Right atrium auricular region (tissue), 2 donors: ENCODE data around the gene MAN1C1. TPM values are rescaled to one million over a fixed set of nuclear protein-coding genes. Genes with fewer than 3 reads are reported as not detected.
A peak's percentile ranks its signal among the peaks of the same experiment; 100 is the strongest.

Source experiments
- DNase-seq: peaks from one replicate; pipeline ENCODE4 v3.0.0-alpha.2; 2019; ENCODE audit warnings: low spot score
- H3K27ac ChIP-seq, 2 donors: fragments of 200-600 bp; sonication (generic); 1 replicate in 1 of 2; 2 replicates in 1 of 2; pipeline ENCODE4 v1.5.1; 2016 to 2019
- H3K27me3 ChIP-seq, 2 donors: fragments of 200-600 bp; sonication (generic); one replicate each; pipeline versions ENCODE4 v1.5.1 to v1.6.0; 2017 to 2019
- H3K36me3 ChIP-seq: fragments of 200-600 bp; sonication (generic); one replicate; pipeline ENCODE4 v1.5.1; 2016
- H3K4me1 ChIP-seq, 2 donors: fragments of 200-600 bp; sonication (generic); one replicate each; pipeline versions ENCODE4 v1.5.1 to v1.6.0; 2017 to 2019
- H3K4me3 ChIP-seq, 2 donors: fragments of 200-600 bp; sonication (generic); 1 replicate in 1 of 2; 2 replicates in 1 of 2; pipeline ENCODE4 v1.5.1; 2017 to 2019; ENCODE audit warnings: mild to moderate bottlenecking in 1 of 2, moderate library complexity in 1 of 2
- H3K9me3 ChIP-seq, 2 donors: fragments of 200-600 bp; sonication (generic); one replicate each; pipeline ENCODE4 v1.5.1; 2019
- total RNA-seq, 2 donors: library from RNA; depleted of rRNA; stranded (reverse); fragments of >200 nt; gene quantifications; one replicate each; pipeline ENCODE4 v1.1.0, GENCODE V29; 2016
- TF ChIP-seq, protein P1 (sequence below), 2 donors: fragments of 200-600 bp; sonication (generic); IDR thresholded peaks; one replicate each; pipeline ENCODE4 v1.5.1; 2019; ENCODE audit warnings: antibody characterized with exemption in 2 of 2

Gene MAN1C1
- total RNA-seq, 2 donors from 2014 or later = 9.4 to 13.6 TPM

DNA sequence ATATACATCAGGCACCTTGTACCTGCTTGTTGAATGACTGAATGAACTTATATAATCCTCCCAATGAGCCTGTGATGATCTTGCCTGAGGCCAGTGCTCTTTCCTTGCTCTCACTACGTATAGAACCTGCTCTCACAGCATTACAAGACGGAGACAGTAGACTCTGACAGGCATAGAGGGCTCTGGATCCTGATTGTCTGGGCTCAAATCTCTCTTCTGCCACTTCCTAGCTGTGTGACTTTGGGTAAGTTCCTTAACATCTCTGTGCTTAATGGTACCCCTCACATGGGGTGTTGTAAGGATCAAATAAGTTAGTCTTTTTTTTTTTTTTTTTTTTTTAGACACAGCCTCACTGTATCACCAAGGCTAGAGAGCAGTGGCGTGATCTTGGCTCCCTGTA lies 4.2 kb upstream of the MAN1C1 start:
- H3K36me3 ChIP-seq = no peaks in the 10 kb centered on the region
- H3K4me1 ChIP-seq = peaks cover 0 to 23% of the 10 kb centered on the region in 2 donors
- no peak overlapping the region for H3K4me3 ChIP-seq
- no peak overlapping the region for H3K27ac ChIP-seq
- no peaks in the 10 kb centered on the region for H3K27me3 ChIP-seq
- H3K9me3 ChIP-seq = no peaks in the 10 kb centered on the region
- no peak for DNase-seq
- TF ChIP-seq, protein P1, sequence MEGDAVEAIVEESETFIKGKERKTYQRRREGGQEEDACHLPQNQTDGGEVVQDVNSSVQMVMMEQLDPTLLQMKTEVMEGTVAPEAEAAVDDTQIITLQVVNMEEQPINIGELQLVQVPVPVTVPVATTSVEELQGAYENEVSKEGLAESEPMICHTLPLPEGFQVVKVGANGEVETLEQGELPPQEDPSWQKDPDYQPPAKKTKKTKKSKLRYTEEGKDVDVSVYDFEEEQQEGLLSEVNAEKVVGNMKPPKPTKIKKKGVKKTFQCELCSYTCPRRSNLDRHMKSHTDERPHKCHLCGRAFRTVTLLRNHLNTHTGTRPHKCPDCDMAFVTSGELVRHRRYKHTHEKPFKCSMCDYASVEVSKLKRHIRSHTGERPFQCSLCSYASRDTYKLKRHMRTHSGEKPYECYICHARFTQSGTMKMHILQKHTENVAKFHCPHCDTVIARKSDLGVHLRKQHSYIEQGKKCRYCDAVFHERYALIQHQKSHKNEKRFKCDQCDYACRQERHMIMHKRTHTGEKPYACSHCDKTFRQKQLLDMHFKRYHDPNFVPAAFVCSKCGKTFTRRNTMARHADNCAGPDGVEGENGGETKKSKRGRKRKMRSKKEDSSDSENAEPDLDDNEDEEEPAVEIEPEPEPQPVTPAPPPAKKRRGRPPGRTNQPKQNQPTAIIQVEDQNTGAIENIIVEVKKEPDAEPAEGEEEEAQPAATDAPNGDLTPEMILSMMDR (IDR thresholded peaks at IDR 0.05) = no peak

DNA sequence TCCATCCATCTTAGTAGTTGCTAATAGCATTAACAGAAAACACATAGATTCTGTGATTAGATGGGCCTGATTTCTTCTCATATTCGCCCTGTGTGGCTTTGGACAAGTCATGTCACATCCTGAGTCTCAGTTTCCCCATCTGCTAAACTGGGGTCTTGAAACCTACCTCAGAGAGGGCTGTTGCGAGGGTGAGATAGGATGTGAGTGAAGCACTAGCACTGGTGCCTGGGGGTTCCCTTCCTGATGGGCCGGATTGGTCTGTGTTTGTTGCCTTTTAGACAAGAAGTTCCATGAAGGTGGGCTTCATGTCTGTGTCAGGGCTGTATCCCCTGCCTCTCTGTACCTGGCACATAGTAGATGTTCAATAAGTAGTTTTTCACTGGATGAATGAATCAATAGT lies 3.5 kb upstream of the MAN1C1 start:
- Histone ChIP-seq H3K4me3 (no peak overlapping the region), H3K27me3 (no peaks in the 10 kb centered on the region), H3K4me1 (peaks cover 0 to 30% of the 10 kb centered on the region in 2 donors), H3K36me3 (no peaks in the 10 kb centered on the region), H3K9me3 (no peaks in the 10 kb centered on the region), H3K27ac (no peak overlapping the region)
- TF ChIP-seq, protein P1 (IDR thresholded peaks at IDR 0.05) = no peak
- peak; percentile 50 for DNase-seq

DNA sequence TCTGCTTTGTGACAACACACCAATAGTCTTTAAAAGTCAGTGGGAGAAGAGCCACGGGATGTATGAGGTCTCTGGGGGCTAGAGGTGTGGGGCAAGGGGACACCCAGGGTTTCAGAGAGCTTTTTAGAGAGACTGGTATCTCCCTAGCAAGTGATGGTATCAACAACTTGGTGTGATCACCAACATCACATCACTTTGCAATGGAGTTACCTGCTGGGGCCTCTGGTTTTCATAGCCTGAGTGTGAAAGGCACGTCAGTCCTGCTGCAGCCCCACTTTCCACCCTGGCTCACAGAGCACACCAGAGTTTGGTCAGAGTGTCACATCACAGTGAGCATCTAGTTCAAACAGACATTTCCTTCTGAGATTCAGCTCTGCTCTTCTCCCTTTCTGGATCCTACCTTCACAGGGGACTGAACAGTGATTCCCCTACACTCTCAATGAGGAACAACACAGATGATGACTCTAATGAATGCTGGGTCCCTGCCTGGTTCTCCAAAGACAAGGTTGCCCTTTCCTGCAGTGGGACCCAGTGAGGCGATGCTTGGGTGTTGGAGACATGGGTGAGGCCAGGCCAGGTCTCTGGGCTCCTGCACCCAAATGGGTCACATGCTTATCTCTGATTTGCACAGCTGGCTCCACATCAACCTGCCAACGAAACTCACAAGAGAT lies 2.0 kb upstream of the MAN1C1 start:
- Histone ChIP-seq H3K9me3 (no peaks in the 10 kb centered on the region), H3K36me3 (no peaks in the 10 kb centered on the region), H3K4me1 (peaks cover 0 to 35% of the 10 kb centered on the region in 2 donors), H3K27ac (no peak overlapping the region), H3K4me3 (no peak overlapping the region), H3K27me3 (no peaks in the 10 kb centered on the region)
- peak; percentile 44 for DNase-seq
- TF ChIP-seq, protein P1 (IDR thresholded peaks at IDR 0.05) = no peak

DNA sequence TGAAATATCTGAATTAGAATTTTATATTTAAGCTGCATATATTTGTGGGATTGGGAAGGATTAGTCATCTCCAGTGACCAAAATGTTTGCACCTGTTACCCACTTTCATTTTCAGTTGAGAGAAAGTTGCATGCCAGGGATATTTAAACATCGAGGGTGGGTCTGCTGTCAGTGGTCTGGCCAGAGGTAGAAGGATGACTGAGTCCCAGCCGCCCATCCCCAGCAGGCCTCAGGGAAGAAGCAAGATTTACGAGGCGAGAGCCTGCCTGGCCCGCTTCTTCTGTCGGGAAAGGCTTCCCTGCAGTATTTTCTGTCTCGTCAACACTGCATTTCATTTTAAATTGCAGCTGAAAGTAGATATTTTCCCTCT lies 1.4 kb upstream of the MAN1C1 start:
- DNase-seq = no peak
- Histone ChIP-seq H3K27ac (no peak overlapping the region), H3K4me3 (no peak overlapping the region), H3K27me3 (no peaks in the 10 kb centered on the region), H3K36me3 (no peaks in the 10 kb centered on the region), H3K9me3 (no peaks in the 10 kb centered on the region), H3K4me1 (peaks cover 0 to 35% of the 10 kb centered on the region in 2 donors)
- TF ChIP-seq, protein P1 (IDR thresholded peaks at IDR 0.05) = no peak

DNA sequence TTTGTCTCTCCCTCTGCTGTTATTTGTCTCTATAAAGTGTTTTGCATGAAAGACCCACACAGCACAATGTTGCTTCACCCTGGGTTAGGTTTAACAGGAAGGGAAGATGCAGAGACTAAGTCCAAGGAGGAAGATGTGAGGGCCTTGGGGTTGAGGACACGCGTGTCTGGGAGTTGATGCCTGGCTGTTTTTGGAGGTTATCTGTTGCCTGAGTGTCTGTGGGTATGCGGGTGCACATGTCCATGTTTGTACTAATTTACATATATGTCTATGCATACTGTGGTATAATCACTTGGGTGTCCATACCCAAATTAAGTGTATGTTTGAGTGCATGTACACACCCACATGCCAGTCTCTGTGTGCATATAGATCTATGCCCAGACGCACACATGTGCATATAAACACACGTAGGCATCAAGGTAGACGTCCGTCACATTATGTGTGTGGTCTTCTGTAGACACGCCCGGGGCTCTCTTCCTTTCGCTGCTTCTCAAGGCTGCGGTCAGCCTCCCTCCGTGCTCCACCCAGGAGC lies 962 bp upstream of the MAN1C1 start:
- peaks cover 0 to 39% of the 10 kb centered on the region in 2 donors for H3K4me1 ChIP-seq

More for the DNA sequence above, 962 bp upstream of the MAN1C1 start:
- Histone ChIP-seq H3K36me3 (no peaks in the 10 kb centered on the region), H3K27ac (peak overlapping the region; percentile 80 to 81), H3K4me3 (peak overlapping the region; percentile 57 to 93), H3K27me3 (no peaks in the 10 kb centered on the region), H3K9me3 (no peaks in the 10 kb centered on the region)
- no peak for DNase-seq
- TF ChIP-seq, protein P1 (IDR thresholded peaks at IDR 0.05) = no peak
